NB4 (cell line): ENCODE measurements around the gene AGBL4.

ENCODE experiments used
- MYC ChIP-seq: IDR thresholded peaks from 2 replicates; pipeline ENCODE4 v1.6.1; 2011; ENCODE audit warnings: low read depth, low read length
- POLR2A ChIP-seq: IDR thresholded peaks from 2 replicates; pipeline ENCODE4 v1.6.1; 2011; ENCODE audit warnings: mild to moderate bottlenecking; ENCODE audit not compliant: insufficient read length; ENCODE audit errors: extremely low read depth
- TF ChIP-seq, protein P1 (sequence below): IDR thresholded peaks from one replicate; pipeline ENCODE4 v1.5.1; 2012; ENCODE audit warnings: low read depth, low read length
- TF ChIP-seq, protein P2 (sequence below): IDR thresholded peaks from 2 replicates; pipeline ENCODE4 v1.6.1; 2011; ENCODE audit warnings: low read depth, low read length

DNA sequence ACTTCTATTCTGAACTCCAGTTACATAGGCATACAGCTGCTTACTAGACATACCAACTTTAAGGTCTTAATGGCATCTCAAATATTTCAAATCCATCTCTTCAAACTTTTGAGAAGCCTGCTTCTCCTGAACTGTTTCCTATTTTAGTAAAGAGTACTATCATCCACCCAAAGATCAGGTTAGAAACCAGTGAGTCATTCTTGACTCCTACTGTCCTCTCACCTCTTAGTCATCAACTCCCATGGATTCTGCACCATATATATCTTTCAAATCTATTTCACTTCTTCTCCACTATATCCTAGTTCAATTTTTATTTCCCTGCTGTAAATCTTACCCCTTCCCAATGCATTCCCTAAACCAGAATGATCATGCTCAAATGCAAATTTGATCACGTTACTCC, 1228.9 kb downstream of the AGBL4 start:
- TF ChIP-seq POLR2A (no peak), MYC (no peak)
- TF ChIP-seq, protein P1, sequence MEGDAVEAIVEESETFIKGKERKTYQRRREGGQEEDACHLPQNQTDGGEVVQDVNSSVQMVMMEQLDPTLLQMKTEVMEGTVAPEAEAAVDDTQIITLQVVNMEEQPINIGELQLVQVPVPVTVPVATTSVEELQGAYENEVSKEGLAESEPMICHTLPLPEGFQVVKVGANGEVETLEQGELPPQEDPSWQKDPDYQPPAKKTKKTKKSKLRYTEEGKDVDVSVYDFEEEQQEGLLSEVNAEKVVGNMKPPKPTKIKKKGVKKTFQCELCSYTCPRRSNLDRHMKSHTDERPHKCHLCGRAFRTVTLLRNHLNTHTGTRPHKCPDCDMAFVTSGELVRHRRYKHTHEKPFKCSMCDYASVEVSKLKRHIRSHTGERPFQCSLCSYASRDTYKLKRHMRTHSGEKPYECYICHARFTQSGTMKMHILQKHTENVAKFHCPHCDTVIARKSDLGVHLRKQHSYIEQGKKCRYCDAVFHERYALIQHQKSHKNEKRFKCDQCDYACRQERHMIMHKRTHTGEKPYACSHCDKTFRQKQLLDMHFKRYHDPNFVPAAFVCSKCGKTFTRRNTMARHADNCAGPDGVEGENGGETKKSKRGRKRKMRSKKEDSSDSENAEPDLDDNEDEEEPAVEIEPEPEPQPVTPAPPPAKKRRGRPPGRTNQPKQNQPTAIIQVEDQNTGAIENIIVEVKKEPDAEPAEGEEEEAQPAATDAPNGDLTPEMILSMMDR, result no peak
- TF ChIP-seq, protein P2, sequence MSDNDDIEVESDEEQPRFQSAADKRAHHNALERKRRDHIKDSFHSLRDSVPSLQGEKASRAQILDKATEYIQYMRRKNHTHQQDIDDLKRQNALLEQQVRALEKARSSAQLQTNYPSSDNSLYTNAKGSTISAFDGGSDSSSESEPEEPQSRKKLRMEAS, result no peak
